ENCODE results near the gene SLC6A20. TPM values are rescaled to one million over a fixed set of nuclear protein-coding genes. Genes with fewer than 3 reads are reported as not detected.
"Not testable (repeated sequence)": the region's sequence is repeated elsewhere in the genome, so short reads cannot be mapped to it uniquely, and the experiment has no call there.

SLC6A20 gene
- total and polyA plus RNA-seq, 12 donors, result 0.06 to 0.09 TPM; not detected in 10

- DNase-seq, result no peak
- peaks cover 0 to 3% (median 0%) of the 10 kb centered on the region in 9 donors for H3K4me1 ChIP-seq
- H3K36me3 ChIP-seq, result peaks cover 0 to 2% (median 0%) of the 10 kb centered on the region in 9 donors
- H3K4me3 ChIP-seq, result no peak overlapping the region
- 95% methylated on average over 3 of the region's 3 CpGs for WGBS, 2 donors
- peak in 1 of 8 donors; percentile 34 for ATAC-seq
- intact Hi-C loops (cut with DNase I), result no loop called here
- no peak for TF ChIP-seq CTCF (IDR thresholded peaks at IDR 0.05)
- no peaks in the 10 kb centered on the region for H3K27me3 ChIP-seq
- H3K9me3 ChIP-seq, result no peaks in the 10 kb centered on the region
- no peak overlapping the region for H3K27ac ChIP-seq
Measured at GRCh38 chr3:45753095-45753494, 43.2 kb downstream of the SLC6A20 start.

GRCh38 chr3:45751537-45752242 lies 44.6 kb downstream of the SLC6A20 start:
- WGBS, 2 donors, result 91 to 92% methylated on average over 7 of the region's 7 CpGs
- H3K9me3 ChIP-seq, result no peaks in the 10 kb centered on the region
- intact Hi-C loops (cut with DNase I), result loop anchor here in 1 of 10 donors (1.0 kb wide), 1 partner anchor 27 kb away; no protein-coding TSS in a partner anchor

GRCh38 chr3:45749880-45750279 lies 46.5 kb downstream of the SLC6A20 start:
- Histone ChIP-seq H3K27me3 (no peaks in the 10 kb centered on the region), H3K9me3 (no peaks in the 10 kb centered on the region), H3K27ac (no peak overlapping the region), H3K36me3 (peaks cover 0 to 34% (median 22%) of the 10 kb centered on the region in 9 donors), H3K4me1 (peaks cover 0 to 3% (median 0%) of the 10 kb centered on the region in 9 donors), H3K4me3 (no peak overlapping the region)
- DNase-seq (no peak), ATAC-seq (no peak)
- no peak for TF ChIP-seq CTCF (IDR thresholded peaks at IDR 0.05)
- WGBS, 2 donors, result 77 to 82% methylated on average over 4 of the region's 4 CpGs
- intact Hi-C loops (cut with DNase I), result no loop called here

More at GRCh38 chr3:45751537-45752242, 44.6 kb downstream of the SLC6A20 start:
- H3K4me3 ChIP-seq, result no peak overlapping the region
- peaks cover 0 to 3% (median 0%) of the 10 kb centered on the region in 9 donors for H3K4me1 ChIP-seq
- H3K36me3 ChIP-seq, result peaks cover 0 to 16% (median 11%) of the 10 kb centered on the region in 9 donors
- DNase-seq (no peak), ATAC-seq (no peak)
- no peak overlapping the region for H3K27ac ChIP-seq
- no peaks in the 10 kb centered on the region for H3K27me3 ChIP-seq
- TF ChIP-seq CTCF (IDR thresholded peaks at IDR 0.05), result no peak

- WGBS, 2 donors, result 90 to 92% methylated on average over 4 of the region's 4 CpGs
- H3K27me3 ChIP-seq; DNase-seq; intact Hi-C loops (cut with DNase I); H3K4me3 ChIP-seq; H3K9me3 ChIP-seq; ATAC-seq; H3K27ac ChIP-seq; H3K4me1 ChIP-seq: not testable (repeated sequence)
- peaks cover 0 to 42% (median 28%) of the 10 kb centered on the region in 9 donors for H3K36me3 ChIP-seq
Measured at GRCh38 chr3:45749036-45749600, 47.2 kb downstream of the SLC6A20 start.

- Histone ChIP-seq H3K27ac (no peak overlapping the region), H3K4me1 (no peaks in the 10 kb centered on the region), H3K27me3 (no peaks in the 10 kb centered on the region), H3K36me3 (peaks cover 0 to 52% (median 35%) of the 10 kb centered on the region in 9 donors), H3K9me3 (no peaks in the 10 kb centered on the region), H3K4me3 (no peak overlapping the region)
- intact Hi-C loops (cut with DNase I), result no loop called here
- DNase-seq, result no peak
- 89 to 96% methylated on average over 8 of the region's 8 CpGs for WGBS, 2 donors
- no peak for TF ChIP-seq CTCF (IDR thresholded peaks at IDR 0.05)
- ATAC-seq, result no peak
Measured at GRCh38 chr3:45748068-45748467, 48.3 kb downstream of the SLC6A20 start.
